Activated CD4-positive, alpha-beta T cell treated with anti-CD3 and anti-CD28 coated beads, Interleukin-2, amount 50 U/mL, for 1 hour (primary cell): ENCODE data around the gene B3GALT4.
A peak's percentile ranks its signal among the peaks of the same experiment; 100 is the strongest.
"Not testable (repeated sequence)": the region's sequence is repeated elsewhere in the genome, so short reads cannot be mapped to it uniquely, and the experiment has no call there.

ENCODE experiments used
- DNase-seq: peaks from one replicate; pipeline ENCODE4 v3.0.0-alpha.2; 2020

Gene B3GALT4

GRCh38 chr6:33272275-33273128, 4.4 kb upstream of the B3GALT4 start:
- DNase-seq = no peak

DNA sequence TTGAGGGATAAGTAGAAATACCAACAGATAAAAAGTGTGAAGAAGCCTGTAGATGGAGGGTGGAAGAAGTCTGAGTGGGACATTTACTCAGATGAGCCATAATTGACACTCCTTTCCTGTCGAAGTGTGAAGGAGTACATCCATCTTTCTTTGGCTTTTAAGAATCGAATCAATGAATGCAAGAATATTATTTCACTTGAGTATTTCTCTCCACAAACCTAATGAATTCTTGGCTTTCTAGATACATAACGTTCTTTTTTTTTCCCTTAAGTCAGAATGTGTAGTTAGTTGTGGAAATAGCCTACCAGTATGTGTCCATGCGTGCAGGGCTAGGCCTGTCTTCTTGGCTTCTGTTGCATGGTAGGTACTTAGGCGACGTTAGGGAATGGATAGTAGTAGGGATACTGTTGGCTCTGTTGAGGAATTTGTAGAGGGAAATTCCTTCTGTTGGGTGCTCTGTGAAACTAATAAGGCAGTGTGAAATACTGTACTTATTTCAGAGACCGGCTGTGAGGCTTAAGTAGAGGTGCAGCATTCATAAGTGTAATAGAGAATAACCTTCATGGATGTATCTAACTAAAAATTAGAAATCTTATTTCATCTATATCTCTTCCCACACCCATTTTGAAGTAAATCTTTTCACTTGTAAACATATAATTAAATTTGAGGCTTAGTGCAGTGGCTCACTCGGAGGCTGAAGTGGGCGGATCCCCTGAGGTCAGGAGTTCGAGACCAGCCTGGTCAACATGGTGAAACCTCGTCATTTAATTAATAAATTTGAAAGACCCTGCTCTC, 3.6 kb upstream of the B3GALT4 start:
- DNase-seq = no peak

- no peak for DNase-seq
Observed at GRCh38 chr6:33273924-33274902, 2.7 kb upstream of the B3GALT4 start.

GRCh38 chr6:33275795-33276580, 935 bp upstream of the B3GALT4 start:
- not testable (repeated sequence) for DNase-seq

DNA sequence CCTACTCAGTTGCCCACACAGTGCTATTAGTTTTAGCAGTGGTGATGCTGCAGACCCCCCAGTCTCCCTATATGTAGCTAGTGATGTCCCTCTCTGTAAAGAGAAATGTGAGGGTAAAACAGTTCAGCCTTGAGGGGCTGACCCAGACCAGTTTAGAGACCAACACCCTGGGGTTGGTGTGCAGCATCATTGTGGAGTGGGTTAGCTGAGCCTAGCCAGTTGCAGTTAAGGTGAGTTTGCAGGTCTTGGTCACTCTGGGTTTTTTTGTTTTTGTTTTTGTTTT, 401 bp upstream of the B3GALT4 start:
- DNase-seq = no peak

DNA sequence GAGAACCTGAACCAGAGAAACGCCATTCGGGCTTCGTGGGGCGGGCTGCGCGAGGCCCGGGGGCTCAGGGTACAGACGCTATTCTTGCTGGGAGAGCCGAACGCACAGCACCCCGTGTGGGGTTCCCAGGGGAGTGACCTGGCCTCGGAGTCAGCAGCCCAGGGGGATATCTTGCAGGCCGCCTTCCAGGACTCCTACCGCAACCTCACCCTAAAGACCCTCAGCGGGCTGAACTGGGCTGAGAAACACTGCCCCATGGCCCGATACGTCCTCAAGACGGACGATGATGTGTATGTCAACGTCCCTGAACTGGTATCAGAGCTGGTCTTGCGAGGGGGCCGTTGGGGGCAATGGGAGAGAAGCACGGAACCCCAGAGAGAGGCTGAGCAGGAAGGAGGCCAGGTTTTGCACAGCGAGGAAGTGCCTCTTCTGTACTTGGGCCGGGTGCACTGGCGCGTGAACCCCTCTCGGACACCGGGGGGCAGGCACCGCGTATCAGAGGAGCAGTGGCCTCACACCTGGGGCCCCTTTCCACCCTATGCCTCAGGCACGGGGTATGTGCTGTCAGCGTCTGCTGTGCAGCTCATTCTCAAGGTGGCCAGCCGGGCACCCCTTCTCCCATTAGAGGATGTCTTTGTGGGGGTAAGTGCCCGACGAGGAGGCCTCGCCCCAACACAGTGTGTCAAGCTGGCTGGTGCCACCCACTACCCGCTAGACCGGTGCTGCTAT, 904 bp downstream of the B3GALT4 start:
- DNase-seq = no peak

DNA sequence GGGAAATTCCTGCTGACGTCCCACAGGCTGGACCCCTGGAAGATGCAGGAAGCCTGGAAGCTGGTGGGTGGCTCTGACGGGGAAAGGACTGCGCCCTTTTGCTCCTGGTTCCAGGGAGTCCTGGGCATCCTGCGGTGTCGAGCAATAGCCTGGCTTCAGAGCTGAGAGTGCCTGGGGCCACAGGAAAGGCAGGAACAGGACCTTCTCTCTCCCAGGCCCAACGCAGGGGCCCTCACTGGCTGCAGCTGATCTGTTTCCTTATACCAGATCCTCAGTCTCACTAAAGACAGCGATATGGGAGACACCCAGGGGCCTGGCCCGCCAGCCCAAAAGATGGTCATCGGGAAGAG, 1.4 kb downstream of the B3GALT4 start:
- no peak for DNase-seq

GRCh38 chr6:33278810-33279209, 1.9 kb downstream of the B3GALT4 start:
- DNase-seq = no peak

GRCh38 chr6:33279257-33279695, 2.4 kb downstream of the B3GALT4 start:
- no peak for DNase-seq

DNA sequence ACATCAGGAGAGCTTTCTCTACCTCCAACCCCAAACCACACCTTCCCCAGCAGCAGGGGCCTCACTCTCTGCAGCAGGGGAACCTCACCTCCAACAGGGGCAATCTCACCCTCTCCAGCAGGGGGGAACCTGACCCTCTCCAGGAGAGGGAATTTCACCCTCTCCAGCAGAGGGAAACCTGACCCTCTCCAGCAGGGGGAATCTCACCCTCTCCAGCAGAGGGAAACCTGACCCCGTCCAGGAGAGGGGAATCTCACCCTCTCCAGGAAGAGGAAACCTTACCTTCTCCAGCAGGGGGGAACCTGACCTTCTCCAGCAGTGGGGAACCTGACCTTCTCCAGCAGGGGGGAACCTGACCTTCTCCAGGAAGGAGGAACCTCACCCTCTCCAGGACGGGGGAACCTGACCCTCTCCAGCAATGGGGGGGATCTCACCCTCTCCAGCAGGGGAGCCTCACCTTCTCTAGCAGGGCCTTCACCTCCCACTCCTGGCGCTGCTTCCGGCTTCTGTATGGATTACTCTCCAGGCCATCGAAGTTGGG, 3.1 kb downstream of the B3GALT4 start:
- DNase-seq = no peak

DNA sequence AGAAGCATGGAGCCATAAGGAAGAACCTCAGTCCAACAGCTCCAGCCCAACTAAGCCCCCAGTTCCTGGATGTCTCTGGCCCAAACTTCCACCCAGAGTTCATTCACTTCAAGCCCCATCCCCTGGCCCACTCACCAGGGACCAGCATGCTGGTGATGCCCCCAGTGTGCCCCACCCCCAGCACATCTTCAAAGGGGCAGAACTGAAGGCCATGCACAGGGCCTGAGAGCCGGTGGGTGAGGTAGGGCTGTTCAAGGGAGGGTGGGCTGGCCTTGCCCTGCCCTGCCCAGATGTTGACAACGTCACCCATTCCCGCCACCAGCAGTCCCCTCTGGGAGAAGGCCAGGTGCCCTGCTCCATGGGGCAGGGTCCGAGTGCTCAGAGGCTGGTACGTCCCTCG, 3.6 kb downstream of the B3GALT4 start:
- DNase-seq = no peak

DNA sequence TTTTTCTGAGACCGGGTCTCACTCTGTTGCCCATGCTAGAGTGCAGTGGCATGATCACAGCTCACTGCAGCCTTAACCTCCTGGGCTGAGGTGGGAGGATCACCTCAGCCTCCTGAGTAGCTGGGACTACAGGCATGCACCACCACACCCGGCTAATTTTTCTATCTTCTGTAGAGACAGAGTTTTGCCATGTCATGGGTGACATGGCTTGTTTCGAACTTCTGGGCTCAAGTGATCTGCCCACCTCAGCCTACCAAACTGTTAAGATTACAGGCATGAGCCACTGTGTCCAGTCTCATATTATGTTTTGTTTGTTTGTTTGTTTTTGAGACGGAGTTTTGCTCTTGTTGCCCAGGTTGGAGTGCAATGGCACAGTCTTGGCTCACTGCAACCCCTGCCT, 8.3 kb downstream of the B3GALT4 start:
- not testable (repeated sequence) for DNase-seq

DNA sequence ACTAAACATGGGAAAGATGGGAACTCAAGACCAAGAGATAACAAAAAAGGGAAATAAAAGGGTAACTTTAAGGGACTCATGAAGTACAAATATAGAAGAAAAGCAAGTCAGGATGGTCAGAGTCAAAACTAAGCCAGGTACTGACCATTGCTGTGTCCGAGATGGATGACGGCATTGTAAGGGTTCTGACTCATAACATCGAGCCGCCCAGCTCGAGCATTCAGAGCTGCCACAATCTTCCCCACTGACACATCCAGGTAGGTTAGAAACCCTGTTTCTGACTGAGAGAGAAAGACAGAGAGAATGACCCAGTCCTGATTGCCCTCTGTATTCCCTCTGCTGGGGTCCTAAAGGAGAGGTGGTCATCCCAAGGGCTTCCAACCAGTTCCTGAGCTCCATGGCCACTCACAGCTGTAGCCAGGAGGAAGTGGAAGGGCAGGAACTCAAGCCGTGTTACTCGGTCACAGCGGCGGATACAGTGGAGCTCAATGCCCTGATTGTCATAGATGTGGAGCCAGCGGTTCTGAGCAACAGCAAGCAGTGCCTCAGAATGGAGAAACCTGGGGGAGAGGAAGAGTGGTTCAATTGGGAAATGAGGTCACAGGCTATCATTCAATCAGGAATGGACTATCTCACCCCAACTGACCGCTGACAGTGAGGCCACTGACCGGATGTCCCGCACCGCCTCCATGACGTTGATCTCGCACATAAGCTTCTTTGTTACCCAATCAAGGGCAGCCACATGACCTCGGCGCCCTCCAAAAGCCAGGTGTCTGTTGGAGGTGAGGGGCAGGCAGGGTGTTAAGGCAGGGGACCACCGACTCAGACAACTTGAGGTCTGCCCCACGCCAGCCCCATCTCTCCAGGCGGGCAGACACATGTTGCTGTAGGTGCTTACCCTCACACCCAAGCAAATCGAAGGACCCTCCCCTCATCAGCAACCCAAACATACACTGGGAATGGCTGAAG, 10.3 kb downstream of the B3GALT4 start:
- no peak for DNase-seq

DNA sequence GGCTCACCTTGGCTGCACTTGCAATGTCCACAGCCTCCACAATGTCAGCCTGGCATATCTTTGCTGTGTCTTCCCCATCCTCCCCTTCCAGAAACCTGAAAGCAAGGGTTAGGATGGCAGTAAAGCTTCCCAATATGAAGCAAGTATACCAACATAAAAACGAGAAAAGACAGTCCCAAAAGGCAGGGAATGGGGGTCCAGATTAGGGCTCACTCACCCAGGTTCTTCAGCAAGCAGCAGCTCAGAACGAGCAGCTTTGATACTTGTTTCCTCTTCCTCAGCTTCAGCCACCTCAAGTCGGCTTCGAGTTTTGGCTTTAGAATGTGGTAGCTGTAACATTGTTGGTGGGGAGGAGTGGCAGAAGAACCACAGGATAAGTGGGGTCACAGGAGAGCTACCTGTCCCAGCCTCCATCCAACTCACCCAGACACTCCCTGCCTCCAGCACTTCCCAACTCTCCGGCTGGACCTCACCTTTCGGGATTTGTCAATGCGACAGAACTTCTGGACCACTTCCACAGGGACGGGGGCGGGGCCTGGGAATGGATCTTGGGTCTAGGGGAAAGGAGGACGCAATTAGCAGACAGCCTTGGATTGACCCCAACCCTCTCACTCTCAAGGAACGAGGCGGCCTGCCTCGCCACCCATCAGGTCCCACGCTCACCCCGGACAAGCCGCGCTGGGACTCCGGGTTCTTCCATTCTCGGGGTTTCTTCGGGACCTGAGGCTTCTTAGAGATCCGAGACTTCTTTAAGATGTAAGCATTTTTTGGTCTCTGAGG, 11.4 kb downstream of the B3GALT4 start:
- no peak for DNase-seq

- peak; percentile 71 for DNase-seq
Observed at GRCh38 chr6:33288921-33289783, 12.2 kb downstream of the B3GALT4 start, which contains the start of the genes PFDN6 and WDR46. PFDN6 (plus strand) TSS chr6:33289601; CDS start chr6:33289857, 256 bp downstream. WDR46 (minus strand) TSS chr6:33289239; CDS start chr6:33289170, 69 bp downstream.

- no peak for DNase-seq
Observed at GRCh38 chr6:33289784-33290315, 12.9 kb downstream of the B3GALT4 start.

GRCh38 chr6:33290459-33290858, 13.5 kb downstream of the B3GALT4 start:
- no peak for DNase-seq
